CD4-positive, alpha-beta T cell treated with Interleukin-21 for 1 hour (primary cell): ENCODE measurements around the gene CEP131.

Experiments used
- DNase-seq: peaks from one replicate; pipeline ENCODE4 v3.0.0-alpha.2; 2020

The CEP131 gene

GRCh38 chr17:81143717-81144422 lies 78.9 kb downstream of the CEP131 start:
- no peak for DNase-seq

- DNase-seq, result no peak
Observed at GRCh38 chr17:81143200-81143527, 79.6 kb downstream of the CEP131 start.

- DNase-seq, result peak; percentile 65
Observed at GRCh38 chr17:81142301-81143199, 80.2 kb downstream of the CEP131 start.

- no peak for DNase-seq
Observed at GRCh38 chr17:81140695-81141094, 82.1 kb downstream of the CEP131 start.

- no peak for DNase-seq
Observed at GRCh38 chr17:81140018-81140417, 82.7 kb downstream of the CEP131 start.
